Osteocyte (in vitro differentiated cells): ENCODE results near the gene NDST3. TPM values are rescaled to one million over a fixed set of nuclear protein-coding genes. Genes with fewer than 3 reads are reported as not detected.
A peak's percentile ranks its signal among the peaks of the same experiment; 100 is the strongest.

ENCODE experiments used
- DNase-seq: peaks from one replicate; pipeline ENCODE4 v3.0.0; 2021; ENCODE audit warnings: mixed read lengths; ENCODE audit not compliant: unreplicated experiment; ENCODE audit errors: extremely low spot score
- H3K27ac Mint-ChIP-seq: one replicate; pipeline ENCODE4 v1.8.0; 2021; ENCODE audit warnings: mild to moderate bottlenecking, mixed read lengths; ENCODE audit not compliant: unreplicated experiment
- H3K27me3 Mint-ChIP-seq: one replicate; pipeline ENCODE4 v1.8.0; 2021; ENCODE audit warnings: mixed read lengths; ENCODE audit not compliant: unreplicated experiment
- H3K36me3 Mint-ChIP-seq: one replicate; pipeline ENCODE4 v1.8.0; 2021; ENCODE audit warnings: mixed read lengths; ENCODE audit not compliant: unreplicated experiment
- H3K4me1 Mint-ChIP-seq: one replicate; pipeline ENCODE4 v1.8.0; 2021; ENCODE audit warnings: mixed read lengths; ENCODE audit not compliant: unreplicated experiment
- H3K4me3 Mint-ChIP-seq: one replicate; pipeline ENCODE4 v1.8.0; 2021; ENCODE audit warnings: mild to moderate bottlenecking, moderate library complexity, mixed read lengths; ENCODE audit not compliant: unreplicated experiment
- H3K9me3 Mint-ChIP-seq: one replicate; pipeline ENCODE4 v1.8.0; 2021; ENCODE audit warnings: mixed read lengths; ENCODE audit not compliant: unreplicated experiment
- total RNA-seq: library from RNA; stranded (reverse); gene quantifications from 2 replicates; pipeline ENCODE4 v1.2.1, GENCODE V29; 2021
- TF ChIP-seq, protein P1 (sequence below): fragments of 200-600 bp; sonication (generic); IDR thresholded peaks from 2 replicates; pipeline ENCODE4 v1.5.0; 2021; ENCODE audit warnings: antibody characterized with exemption, mild to moderate bottlenecking, moderate library complexity

NDST3 gene
- total RNA-seq, 1 donor from 2014 or later, result 3.2 TPM

DNA sequence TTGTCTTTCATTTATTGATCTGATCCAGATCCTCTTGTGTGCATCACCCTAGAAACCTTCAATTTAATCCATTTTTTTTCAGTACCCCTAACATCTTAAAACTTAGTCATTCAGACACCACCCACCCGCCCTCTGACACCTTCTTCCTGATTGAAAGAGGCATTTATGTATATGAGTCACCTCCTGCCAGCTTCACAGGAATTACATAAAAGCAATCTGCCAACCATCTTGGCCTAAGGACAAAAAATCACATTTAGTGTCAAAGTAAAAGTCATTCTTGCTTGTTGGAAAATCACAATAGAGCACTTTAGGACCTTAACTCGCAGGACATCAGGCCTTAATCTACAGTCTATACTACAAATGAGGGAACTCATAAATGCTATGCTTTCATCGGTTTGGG, 52.1 kb downstream of the NDST3 start:
- no peak for DNase-seq

DNA sequence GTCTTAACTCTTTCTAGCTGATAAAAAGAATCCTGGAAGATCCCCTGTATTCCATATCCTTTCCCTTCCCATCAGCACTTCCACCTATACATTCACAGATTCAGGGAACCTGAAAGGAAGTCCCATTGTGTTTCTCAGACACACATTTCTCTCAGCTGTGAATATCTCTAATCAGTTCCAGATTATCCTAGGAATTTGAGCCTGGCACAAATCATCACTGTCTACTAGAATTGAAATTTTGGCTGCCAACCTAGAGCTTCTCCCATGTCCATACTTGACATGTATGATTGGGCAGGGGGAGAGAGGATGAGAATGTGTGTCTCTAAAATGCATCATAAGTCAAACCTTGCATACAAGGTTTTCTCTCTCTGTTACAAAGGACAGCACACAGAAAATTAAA, 53.1 kb downstream of the NDST3 start:
- H3K27ac Mint-ChIP-seq, result peak overlapping the region; percentile 65
- no peaks in the 10 kb centered on the region for H3K36me3 Mint-ChIP-seq
- peaks cover 7% of the 10 kb centered on the region for H3K9me3 Mint-ChIP-seq
- H3K4me3 Mint-ChIP-seq, result no peak overlapping the region
- H3K4me1 Mint-ChIP-seq, result peaks cover 26% of the 10 kb centered on the region
- no peaks in the 10 kb centered on the region for H3K27me3 Mint-ChIP-seq
- no peak for DNase-seq
- TF ChIP-seq, protein P1, sequence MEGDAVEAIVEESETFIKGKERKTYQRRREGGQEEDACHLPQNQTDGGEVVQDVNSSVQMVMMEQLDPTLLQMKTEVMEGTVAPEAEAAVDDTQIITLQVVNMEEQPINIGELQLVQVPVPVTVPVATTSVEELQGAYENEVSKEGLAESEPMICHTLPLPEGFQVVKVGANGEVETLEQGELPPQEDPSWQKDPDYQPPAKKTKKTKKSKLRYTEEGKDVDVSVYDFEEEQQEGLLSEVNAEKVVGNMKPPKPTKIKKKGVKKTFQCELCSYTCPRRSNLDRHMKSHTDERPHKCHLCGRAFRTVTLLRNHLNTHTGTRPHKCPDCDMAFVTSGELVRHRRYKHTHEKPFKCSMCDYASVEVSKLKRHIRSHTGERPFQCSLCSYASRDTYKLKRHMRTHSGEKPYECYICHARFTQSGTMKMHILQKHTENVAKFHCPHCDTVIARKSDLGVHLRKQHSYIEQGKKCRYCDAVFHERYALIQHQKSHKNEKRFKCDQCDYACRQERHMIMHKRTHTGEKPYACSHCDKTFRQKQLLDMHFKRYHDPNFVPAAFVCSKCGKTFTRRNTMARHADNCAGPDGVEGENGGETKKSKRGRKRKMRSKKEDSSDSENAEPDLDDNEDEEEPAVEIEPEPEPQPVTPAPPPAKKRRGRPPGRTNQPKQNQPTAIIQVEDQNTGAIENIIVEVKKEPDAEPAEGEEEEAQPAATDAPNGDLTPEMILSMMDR, result no peak

More for the DNA sequence above, 52.1 kb downstream of the NDST3 start:
- Mint-ChIP-seq H3K9me3 (peaks cover 7% of the 10 kb centered on the region), H3K4me3 (no peak overlapping the region), H3K36me3 (no peaks in the 10 kb centered on the region), H3K27ac (peak overlapping the region; percentile 67), H3K4me1 (peaks cover 26% of the 10 kb centered on the region), H3K27me3 (no peaks in the 10 kb centered on the region)
- TF ChIP-seq, protein P1, result no peak

DNA sequence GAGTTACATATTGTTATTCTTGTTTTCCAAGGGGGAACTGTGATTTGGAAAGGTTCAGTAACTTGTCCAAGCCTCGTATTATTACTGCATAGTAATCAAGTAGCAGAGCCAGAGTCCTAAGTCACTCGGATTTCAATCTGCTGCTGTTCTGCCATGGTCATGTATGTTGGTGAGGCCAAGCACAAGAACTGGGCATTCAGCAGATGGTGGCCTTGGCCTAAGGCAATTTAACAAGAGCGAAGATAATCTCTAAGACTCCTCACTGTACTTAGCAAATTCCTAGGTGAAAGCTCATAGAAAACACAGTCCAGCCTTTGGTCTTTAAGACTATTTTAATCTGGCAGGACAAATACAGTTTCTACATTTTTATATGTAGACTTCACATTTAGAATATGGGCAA, 64.8 kb downstream of the NDST3 start:
- Mint-ChIP-seq H3K4me3 (no peak overlapping the region), H3K27me3 (no peaks in the 10 kb centered on the region), H3K36me3 (no peaks in the 10 kb centered on the region), H3K4me1 (no peaks in the 10 kb centered on the region), H3K27ac (no peak overlapping the region), H3K9me3 (no peaks in the 10 kb centered on the region)
- TF ChIP-seq, protein P1, result no peak
- DNase-seq, result no peak

DNA sequence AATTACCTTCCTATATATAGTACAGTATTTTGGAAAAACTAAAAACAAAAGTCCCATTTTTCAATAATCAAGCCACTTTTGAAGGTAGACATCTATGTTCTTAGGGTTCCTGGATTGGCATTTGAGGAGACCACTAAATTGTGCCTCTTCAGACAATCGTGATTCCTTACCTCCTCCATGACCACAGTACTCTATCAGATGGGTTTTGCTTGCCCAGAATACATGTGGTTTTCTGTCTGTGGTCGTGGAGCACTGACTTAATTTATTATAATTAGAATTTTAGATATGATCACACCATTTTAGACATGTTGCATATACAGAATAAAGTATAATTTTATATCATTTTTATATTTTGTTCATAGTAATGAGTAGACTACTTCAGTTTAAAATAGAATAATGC, 67.9 kb downstream of the NDST3 start:
- Mint-ChIP-seq H3K9me3 (no peaks in the 10 kb centered on the region), H3K4me3 (no peak overlapping the region), H3K27me3 (no peaks in the 10 kb centered on the region), H3K36me3 (no peaks in the 10 kb centered on the region), H3K27ac (no peak overlapping the region), H3K4me1 (no peaks in the 10 kb centered on the region)
- TF ChIP-seq, protein P1, result no peak
- no peak for DNase-seq

DNA sequence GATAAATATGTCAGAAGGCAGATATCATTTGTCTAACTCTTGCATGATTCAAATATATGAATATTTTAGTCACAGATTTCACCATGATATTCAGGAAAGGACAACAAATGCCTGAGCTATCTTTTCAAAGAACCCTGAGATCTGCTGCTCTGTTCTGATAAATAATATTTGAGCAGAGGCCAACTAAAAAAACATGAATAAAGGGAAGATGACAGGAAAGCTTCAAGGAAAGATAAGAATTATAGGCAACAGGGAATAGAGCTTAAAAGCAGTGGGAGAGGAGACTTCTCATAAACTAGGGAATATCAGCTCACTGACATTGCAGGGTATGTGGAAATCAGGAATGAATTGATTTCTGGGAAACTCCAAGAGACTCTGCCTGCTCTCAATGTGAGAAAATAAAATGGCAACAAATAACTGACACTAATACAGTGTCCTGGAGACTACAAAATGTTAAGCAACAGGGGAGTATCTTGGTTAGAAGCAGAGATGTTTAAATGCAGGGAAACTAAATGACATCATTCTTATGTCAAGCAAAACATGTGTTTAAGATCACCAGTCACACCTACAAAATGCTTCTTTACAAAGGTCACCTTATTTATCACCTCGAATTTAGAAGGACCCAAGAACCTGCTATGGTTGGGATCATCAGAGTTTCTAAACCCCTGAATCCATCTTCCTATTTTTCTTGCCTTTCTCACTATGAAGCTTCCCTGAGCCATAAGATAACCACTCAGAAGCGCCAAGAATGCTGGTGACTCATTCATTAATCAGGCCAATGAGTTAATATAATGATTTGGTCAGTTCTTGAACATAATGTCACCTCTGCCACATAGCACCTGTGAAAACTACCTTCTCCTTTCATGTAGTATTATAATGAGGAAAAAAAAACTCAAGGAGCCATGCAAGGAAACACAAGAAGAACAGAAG, 78.1 kb downstream of the NDST3 start:
- no peak overlapping the region for H3K27ac Mint-ChIP-seq
- no peak for DNase-seq

More for the DNA sequence above, 78.1 kb downstream of the NDST3 start:
- TF ChIP-seq, protein P1, result no peak
- Mint-ChIP-seq H3K27me3 (no peaks in the 10 kb centered on the region), H3K9me3 (peaks cover 11% of the 10 kb centered on the region), H3K4me1 (peaks cover 3% of the 10 kb centered on the region), H3K4me3 (no peak overlapping the region), H3K36me3 (no peaks in the 10 kb centered on the region)
